Spleen (tissue), 7 donors: Measurements from ENCODE around the gene EDN1.

Source experiments
- POLR2A ChIP-seq, 3 donors: fragments of 450-650 bp; IDR thresholded peaks; one replicate each; pipeline ENCODE4 v1.5.1; 2017; ENCODE audit warnings: antibody characterized with exemption in 3 of 3, mild to moderate bottlenecking in 1 of 3
- POLR2AphosphoS5 ChIP-seq, 3 donors: sonication (generic); formaldehyde crosslinking; IDR thresholded peaks; one replicate each; pipeline ENCODE4 v1.5.1; 2017; ENCODE audit warnings: antibody characterized with exemption in 3 of 3
- TF ChIP-seq, protein P1 (sequence below), 11 experiments: fragments of 200-600 bp in 7 of 11; fragments of 450-650 bp in 4 of 11; sonication (generic) in 4 of 11; IDR thresholded peaks in 8 of 11; conservative IDR thresholded peaks in 3 of 11; 1 replicate in 7 of 11; 2 replicates in 4 of 11; pipeline versions ENCODE4 v1.4.0 to v1.8.0; 2016 to 2021; ENCODE audit warnings: antibody characterized with exemption in 11 of 11, inconsistent platforms in 4 of 11, mild to moderate bottlenecking in 1 of 11
- donor health status: DM: no; HTN: no; CAD: no; lungs with moderate emphysema.
- donor health status: DM: no; HTN: no; CAD: no.
- donor health status: DM: no; HTN: no; CAD: no.

- TF ChIP-seq, protein P1, sequence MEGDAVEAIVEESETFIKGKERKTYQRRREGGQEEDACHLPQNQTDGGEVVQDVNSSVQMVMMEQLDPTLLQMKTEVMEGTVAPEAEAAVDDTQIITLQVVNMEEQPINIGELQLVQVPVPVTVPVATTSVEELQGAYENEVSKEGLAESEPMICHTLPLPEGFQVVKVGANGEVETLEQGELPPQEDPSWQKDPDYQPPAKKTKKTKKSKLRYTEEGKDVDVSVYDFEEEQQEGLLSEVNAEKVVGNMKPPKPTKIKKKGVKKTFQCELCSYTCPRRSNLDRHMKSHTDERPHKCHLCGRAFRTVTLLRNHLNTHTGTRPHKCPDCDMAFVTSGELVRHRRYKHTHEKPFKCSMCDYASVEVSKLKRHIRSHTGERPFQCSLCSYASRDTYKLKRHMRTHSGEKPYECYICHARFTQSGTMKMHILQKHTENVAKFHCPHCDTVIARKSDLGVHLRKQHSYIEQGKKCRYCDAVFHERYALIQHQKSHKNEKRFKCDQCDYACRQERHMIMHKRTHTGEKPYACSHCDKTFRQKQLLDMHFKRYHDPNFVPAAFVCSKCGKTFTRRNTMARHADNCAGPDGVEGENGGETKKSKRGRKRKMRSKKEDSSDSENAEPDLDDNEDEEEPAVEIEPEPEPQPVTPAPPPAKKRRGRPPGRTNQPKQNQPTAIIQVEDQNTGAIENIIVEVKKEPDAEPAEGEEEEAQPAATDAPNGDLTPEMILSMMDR (IDR thresholded peaks at IDR 0.05 in 8 of 11, conservative IDR thresholded peaks at IDR 0.05 in 3 of 11), result no peak
- no peak for TF ChIP-seq POLR2AphosphoS5 (IDR thresholded peaks at IDR 0.05)
- TF ChIP-seq POLR2A (IDR thresholded peaks at IDR 0.05), result no peak
These were observed 33.9 kb downstream of the EDN1 start for GRCh38 chr6:12324099-12324498.
